ENCODE measurements around the gene TLR2. TPM values are rescaled to one million over a fixed set of nuclear protein-coding genes. Genes with fewer than 3 reads are reported as not detected.

Gene TLR2
- total RNA-seq, 1 experiment from 2014 or later, result 1.7 TPM

DNA sequence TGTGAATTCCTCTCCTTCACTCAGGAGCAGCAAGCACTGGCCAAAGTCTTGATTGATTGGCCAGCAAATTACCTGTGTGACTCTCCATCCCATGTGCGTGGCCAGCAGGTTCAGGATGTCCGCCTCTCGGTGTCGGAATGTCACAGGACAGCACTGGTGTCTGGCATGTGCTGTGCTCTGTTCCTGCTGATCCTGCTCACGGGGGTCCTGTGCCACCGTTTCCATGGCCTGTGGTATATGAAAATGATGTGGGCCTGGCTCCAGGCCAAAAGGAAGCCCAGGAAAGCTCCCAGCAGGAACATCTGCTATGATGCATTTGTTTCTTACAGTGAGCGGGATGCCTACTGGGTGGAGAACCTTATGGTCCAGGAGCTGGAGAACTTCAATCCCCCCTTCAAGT lies 20.4 kb downstream of the TLR2 start (continued):
- TF ChIP-seq, protein P1, sequence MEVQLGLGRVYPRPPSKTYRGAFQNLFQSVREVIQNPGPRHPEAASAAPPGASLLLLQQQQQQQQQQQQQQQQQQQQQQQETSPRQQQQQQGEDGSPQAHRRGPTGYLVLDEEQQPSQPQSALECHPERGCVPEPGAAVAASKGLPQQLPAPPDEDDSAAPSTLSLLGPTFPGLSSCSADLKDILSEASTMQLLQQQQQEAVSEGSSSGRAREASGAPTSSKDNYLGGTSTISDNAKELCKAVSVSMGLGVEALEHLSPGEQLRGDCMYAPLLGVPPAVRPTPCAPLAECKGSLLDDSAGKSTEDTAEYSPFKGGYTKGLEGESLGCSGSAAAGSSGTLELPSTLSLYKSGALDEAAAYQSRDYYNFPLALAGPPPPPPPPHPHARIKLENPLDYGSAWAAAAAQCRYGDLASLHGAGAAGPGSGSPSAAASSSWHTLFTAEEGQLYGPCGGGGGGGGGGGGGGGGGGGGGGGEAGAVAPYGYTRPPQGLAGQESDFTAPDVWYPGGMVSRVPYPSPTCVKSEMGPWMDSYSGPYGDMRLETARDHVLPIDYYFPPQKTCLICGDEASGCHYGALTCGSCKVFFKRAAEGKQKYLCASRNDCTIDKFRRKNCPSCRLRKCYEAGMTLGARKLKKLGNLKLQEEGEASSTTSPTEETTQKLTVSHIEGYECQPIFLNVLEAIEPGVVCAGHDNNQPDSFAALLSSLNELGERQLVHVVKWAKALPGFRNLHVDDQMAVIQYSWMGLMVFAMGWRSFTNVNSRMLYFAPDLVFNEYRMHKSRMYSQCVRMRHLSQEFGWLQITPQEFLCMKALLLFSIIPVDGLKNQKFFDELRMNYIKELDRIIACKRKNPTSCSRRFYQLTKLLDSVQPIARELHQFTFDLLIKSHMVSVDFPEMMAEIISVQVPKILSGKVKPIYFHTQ (CRISPR knock-in tag; IDR thresholded peaks at IDR 0.05), result no peak
- TF ChIP-seq, protein P2, sequence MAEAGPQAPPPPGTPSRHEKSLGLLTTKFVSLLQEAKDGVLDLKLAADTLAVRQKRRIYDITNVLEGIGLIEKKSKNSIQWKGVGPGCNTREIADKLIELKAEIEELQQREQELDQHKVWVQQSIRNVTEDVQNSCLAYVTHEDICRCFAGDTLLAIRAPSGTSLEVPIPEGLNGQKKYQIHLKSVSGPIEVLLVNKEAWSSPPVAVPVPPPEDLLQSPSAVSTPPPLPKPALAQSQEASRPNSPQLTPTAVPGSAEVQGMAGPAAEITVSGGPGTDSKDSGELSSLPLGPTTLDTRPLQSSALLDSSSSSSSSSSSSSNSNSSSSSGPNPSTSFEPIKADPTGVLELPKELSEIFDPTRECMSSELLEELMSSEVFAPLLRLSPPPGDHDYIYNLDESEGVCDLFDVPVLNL (CRISPR knock-in tag; IDR thresholded peaks at IDR 0.05; ENCODE audit: borderline replicate concordance, low read depth), result no peak
- TF ChIP-seq, protein P3, sequence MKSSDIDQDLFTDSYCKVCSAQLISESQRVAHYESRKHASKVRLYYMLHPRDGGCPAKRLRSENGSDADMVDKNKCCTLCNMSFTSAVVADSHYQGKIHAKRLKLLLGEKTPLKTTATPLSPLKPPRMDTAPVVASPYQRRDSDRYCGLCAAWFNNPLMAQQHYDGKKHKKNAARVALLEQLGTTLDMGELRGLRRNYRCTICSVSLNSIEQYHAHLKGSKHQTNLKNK (CRISPR knock-in tag; IDR thresholded peaks at IDR 0.05), result no peak
- TF ChIP-seq, protein P4, sequence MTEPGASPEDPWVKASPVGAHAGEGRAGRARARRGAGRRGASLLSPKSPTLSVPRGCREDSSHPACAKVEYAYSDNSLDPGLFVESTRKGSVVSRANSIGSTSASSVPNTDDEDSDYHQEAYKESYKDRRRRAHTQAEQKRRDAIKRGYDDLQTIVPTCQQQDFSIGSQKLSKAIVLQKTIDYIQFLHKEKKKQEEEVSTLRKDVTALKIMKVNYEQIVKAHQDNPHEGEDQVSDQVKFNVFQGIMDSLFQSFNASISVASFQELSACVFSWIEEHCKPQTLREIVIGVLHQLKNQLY (CRISPR knock-in tag; IDR thresholded peaks at IDR 0.05), result no peak
- TF ChIP-seq, protein P5, sequence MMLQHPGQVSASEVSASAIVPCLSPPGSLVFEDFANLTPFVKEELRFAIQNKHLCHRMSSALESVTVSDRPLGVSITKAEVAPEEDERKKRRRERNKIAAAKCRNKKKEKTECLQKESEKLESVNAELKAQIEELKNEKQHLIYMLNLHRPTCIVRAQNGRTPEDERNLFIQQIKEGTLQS (CRISPR knock-in tag; conservative IDR thresholded peaks at IDR 0.05), result no peak
- no peak for TF ChIP-seq CREM (CRISPR knock-in tag; IDR thresholded peaks at IDR 0.05)
- no peak for TF ChIP-seq SP1 (CRISPR knock-in tag; conservative IDR thresholded peaks at IDR 0.05)

DNA sequence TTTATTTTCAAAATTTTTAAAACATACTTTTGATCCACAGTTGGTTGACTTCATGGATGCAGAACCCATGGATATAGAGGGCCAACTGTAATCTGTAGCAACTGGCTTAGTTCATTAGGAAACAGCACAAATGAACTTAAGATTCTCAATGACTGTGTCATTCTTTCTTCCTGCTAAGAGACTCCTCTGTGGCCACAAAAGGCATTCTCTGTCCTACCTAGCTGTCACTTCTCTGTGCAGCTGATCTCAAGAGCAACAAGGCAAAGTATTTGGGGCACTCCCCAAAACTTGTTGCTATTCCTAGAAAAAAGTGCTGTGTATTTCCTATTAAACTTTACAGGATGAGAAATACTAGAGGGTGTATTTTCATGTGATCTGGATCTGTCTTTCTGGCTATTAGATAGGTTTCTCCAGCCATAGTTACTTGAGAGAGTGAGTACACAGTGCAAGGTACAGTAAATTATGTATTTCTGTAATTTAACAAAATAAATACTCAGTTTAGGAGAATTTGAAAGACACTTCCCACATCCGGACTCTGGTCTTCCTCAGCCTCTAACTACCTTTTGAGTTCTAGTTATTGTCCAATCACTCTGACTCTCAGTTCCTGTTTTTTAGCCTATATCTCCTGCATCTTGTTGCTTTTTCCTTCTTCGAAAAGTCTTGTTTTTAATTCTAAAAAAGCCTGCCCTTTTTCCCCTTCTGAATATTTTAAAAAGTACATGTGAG lies 21.8 kb downstream of the TLR2 start:
- DNase-seq (ENCODE audit: low spot score), result no peak
- Mint-ChIP-seq H3K36me3 (no peaks in the 10 kb centered on the region), H3K27ac (no peak overlapping the region), H3K4me1 (no peaks in the 10 kb centered on the region), H3K4me3 (no peak overlapping the region), H3K27me3 (ENCODE audit: low read depth) (peaks cover 14% of the 10 kb centered on the region), H3K9me3 (no peaks in the 10 kb centered on the region)
- CTCF ChIA-PET, result no interaction called here
- POLR2A ChIA-PET, result no interaction called here
- ATAC-seq, result no peak
- TF ChIP-seq, protein P6, sequence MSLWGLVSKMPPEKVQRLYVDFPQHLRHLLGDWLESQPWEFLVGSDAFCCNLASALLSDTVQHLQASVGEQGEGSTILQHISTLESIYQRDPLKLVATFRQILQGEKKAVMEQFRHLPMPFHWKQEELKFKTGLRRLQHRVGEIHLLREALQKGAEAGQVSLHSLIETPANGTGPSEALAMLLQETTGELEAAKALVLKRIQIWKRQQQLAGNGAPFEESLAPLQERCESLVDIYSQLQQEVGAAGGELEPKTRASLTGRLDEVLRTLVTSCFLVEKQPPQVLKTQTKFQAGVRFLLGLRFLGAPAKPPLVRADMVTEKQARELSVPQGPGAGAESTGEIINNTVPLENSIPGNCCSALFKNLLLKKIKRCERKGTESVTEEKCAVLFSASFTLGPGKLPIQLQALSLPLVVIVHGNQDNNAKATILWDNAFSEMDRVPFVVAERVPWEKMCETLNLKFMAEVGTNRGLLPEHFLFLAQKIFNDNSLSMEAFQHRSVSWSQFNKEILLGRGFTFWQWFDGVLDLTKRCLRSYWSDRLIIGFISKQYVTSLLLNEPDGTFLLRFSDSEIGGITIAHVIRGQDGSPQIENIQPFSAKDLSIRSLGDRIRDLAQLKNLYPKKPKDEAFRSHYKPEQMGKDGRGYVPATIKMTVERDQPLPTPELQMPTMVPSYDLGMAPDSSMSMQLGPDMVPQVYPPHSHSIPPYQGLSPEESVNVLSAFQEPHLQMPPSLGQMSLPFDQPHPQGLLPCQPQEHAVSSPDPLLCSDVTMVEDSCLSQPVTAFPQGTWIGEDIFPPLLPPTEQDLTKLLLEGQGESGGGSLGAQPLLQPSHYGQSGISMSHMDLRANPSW (CRISPR knock-in tag; conservative IDR thresholded peaks at IDR 0.05; ENCODE audit: low read depth), result no peak
- TF ChIP-seq ELF4 (CRISPR knock-in tag; IDR thresholded peaks at IDR 0.05; ENCODE audit: low read depth) (no peak), ZNF121 (CRISPR knock-in tag; IDR thresholded peaks at IDR 0.05) (no peak), FOXJ3 (CRISPR knock-in tag; IDR thresholded peaks at IDR 0.05; ENCODE audit: borderline replicate concordance) (no peak), ZNF138 (CRISPR knock-in tag; conservative IDR thresholded peaks at IDR 0.05) (no peak), MYBL2 (CRISPR knock-in tag; IDR thresholded peaks at IDR 0.05) (no peak), TEAD4 (CRISPR knock-in tag; IDR thresholded peaks at IDR 0.05) (no peak), NR1H2 (CRISPR knock-in tag; IDR thresholded peaks at IDR 0.05) (no peak), RORB (CRISPR knock-in tag; IDR thresholded peaks at IDR 0.05) (no peak), TCF7 (CRISPR knock-in tag; IDR thresholded peaks at IDR 0.05; ENCODE audit: low read depth) (no peak), SOX15 (CRISPR knock-in tag; IDR thresholded peaks at IDR 0.05) (no peak)
- TF ChIP-seq, protein P7, sequence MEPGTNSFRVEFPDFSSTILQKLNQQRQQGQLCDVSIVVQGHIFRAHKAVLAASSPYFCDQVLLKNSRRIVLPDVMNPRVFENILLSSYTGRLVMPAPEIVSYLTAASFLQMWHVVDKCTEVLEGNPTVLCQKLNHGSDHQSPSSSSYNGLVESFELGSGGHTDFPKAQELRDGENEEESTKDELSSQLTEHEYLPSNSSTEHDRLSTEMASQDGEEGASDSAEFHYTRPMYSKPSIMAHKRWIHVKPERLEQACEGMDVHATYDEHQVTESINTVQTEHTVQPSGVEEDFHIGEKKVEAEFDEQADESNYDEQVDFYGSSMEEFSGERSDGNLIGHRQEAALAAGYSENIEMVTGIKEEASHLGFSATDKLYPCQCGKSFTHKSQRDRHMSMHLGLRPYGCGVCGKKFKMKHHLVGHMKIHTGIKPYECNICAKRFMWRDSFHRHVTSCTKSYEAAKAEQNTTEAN (CRISPR knock-in tag; IDR thresholded peaks at IDR 0.05), result no peak
- TF ChIP-seq, protein P8, sequence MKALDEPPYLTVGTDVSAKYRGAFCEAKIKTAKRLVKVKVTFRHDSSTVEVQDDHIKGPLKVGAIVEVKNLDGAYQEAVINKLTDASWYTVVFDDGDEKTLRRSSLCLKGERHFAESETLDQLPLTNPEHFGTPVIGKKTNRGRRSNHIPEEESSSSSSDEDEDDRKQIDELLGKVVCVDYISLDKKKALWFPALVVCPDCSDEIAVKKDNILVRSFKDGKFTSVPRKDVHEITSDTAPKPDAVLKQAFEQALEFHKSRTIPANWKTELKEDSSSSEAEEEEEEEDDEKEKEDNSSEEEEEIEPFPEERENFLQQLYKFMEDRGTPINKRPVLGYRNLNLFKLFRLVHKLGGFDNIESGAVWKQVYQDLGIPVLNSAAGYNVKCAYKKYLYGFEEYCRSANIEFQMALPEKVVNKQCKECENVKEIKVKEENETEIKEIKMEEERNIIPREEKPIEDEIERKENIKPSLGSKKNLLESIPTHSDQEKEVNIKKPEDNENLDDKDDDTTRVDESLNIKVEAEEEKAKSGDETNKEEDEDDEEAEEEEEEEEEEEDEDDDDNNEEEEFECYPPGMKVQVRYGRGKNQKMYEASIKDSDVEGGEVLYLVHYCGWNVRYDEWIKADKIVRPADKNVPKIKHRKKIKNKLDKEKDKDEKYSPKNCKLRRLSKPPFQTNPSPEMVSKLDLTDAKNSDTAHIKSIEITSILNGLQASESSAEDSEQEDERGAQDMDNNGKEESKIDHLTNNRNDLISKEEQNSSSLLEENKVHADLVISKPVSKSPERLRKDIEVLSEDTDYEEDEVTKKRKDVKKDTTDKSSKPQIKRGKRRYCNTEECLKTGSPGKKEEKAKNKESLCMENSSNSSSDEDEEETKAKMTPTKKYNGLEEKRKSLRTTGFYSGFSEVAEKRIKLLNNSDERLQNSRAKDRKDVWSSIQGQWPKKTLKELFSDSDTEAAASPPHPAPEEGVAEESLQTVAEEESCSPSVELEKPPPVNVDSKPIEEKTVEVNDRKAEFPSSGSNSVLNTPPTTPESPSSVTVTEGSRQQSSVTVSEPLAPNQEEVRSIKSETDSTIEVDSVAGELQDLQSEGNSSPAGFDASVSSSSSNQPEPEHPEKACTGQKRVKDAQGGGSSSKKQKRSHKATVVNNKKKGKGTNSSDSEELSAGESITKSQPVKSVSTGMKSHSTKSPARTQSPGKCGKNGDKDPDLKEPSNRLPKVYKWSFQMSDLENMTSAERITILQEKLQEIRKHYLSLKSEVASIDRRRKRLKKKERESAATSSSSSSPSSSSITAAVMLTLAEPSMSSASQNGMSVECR (CRISPR knock-in tag; IDR thresholded peaks at IDR 0.05; ENCODE audit: borderline replicate concordance), result no peak
- TF ChIP-seq, protein P9, sequence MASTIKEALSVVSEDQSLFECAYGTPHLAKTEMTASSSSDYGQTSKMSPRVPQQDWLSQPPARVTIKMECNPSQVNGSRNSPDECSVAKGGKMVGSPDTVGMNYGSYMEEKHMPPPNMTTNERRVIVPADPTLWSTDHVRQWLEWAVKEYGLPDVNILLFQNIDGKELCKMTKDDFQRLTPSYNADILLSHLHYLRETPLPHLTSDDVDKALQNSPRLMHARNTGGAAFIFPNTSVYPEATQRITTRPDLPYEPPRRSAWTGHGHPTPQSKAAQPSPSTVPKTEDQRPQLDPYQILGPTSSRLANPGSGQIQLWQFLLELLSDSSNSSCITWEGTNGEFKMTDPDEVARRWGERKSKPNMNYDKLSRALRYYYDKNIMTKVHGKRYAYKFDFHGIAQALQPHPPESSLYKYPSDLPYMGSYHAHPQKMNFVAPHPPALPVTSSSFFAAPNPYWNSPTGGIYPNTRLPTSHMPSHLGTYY (CRISPR knock-in tag; IDR thresholded peaks at IDR 0.05), result no peak

Measured in WTC11 (cell line).